ENCODE results near the gene CHCHD3.

DNA sequence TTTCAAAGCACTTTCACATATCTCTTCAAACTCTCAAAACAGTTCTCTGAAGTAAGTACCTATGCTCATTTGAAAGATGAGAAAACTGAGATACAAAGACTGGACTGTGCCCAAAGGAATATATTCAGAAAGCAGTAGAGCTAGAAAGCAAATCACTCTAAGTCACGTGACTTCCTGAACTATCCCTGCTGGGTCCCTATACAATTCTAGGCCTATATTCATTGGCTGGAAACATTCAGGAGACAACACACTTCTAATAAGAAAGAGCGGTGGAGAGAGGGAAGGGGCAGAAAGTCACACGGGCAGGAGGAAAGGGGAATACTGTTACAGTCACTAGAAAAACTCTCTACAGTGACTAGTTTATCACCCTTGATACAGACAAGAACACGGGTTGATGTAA lies 140.0 kb downstream of the CHCHD3 start:
- TF ChIP-seq, protein P1, sequence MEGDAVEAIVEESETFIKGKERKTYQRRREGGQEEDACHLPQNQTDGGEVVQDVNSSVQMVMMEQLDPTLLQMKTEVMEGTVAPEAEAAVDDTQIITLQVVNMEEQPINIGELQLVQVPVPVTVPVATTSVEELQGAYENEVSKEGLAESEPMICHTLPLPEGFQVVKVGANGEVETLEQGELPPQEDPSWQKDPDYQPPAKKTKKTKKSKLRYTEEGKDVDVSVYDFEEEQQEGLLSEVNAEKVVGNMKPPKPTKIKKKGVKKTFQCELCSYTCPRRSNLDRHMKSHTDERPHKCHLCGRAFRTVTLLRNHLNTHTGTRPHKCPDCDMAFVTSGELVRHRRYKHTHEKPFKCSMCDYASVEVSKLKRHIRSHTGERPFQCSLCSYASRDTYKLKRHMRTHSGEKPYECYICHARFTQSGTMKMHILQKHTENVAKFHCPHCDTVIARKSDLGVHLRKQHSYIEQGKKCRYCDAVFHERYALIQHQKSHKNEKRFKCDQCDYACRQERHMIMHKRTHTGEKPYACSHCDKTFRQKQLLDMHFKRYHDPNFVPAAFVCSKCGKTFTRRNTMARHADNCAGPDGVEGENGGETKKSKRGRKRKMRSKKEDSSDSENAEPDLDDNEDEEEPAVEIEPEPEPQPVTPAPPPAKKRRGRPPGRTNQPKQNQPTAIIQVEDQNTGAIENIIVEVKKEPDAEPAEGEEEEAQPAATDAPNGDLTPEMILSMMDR (IDR thresholded peaks at IDR 0.05; ENCODE audit: low read depth, low read length), result no peak
- no peak for TF ChIP-seq EZH2phosphoT487 (IDR thresholded peaks at IDR 0.05; ENCODE audit: low read depth)
